Endothelial cell (in vitro differentiated cells): ENCODE measurements around the gene RUFY3. TPM values are rescaled to one million over a fixed set of nuclear protein-coding genes. Genes with fewer than 3 reads are reported as not detected.
A peak's percentile ranks its signal among the peaks of the same experiment; 100 is the strongest.

Experiments
- DNase-seq: peaks from one replicate; pipeline ENCODE4 v3.0.0; 2021; ENCODE audit warnings: low spot score
- H3K27ac Mint-ChIP-seq: one replicate; pipeline ENCODE4 v1.8.0; 2021; ENCODE audit warnings: mixed read lengths, inconsistent platforms; ENCODE audit not compliant: unreplicated experiment
- H3K27me3 Mint-ChIP-seq: one replicate; pipeline ENCODE4 v1.8.0; 2021; ENCODE audit warnings: mild to moderate bottlenecking, moderate library complexity, mixed read lengths, inconsistent platforms; ENCODE audit not compliant: unreplicated experiment
- H3K36me3 Mint-ChIP-seq: one replicate; pipeline ENCODE4 v1.8.0; 2021; ENCODE audit warnings: mild to moderate bottlenecking, low read depth, mixed read lengths, inconsistent platforms; ENCODE audit not compliant: unreplicated experiment
- H3K4me1 Mint-ChIP-seq: one replicate; pipeline ENCODE4 v1.8.0; 2021; ENCODE audit warnings: mild to moderate bottlenecking, mixed read lengths, inconsistent platforms; ENCODE audit not compliant: unreplicated experiment
- H3K4me3 Mint-ChIP-seq: one replicate; pipeline ENCODE4 v1.8.0; 2021; ENCODE audit warnings: mild to moderate bottlenecking, mixed read lengths, inconsistent platforms; ENCODE audit not compliant: unreplicated experiment
- H3K9me3 Mint-ChIP-seq: one replicate; pipeline ENCODE4 v1.8.0; 2021; ENCODE audit warnings: mixed read lengths, inconsistent platforms; ENCODE audit not compliant: unreplicated experiment
- CTCF ChIP-seq: fragments of 200-600 bp; sonication (generic); IDR thresholded peaks from one replicate; pipeline ENCODE4 v1.5.0; 2021; ENCODE audit warnings: antibody characterized with exemption; ENCODE audit not compliant: unreplicated experiment
- total RNA-seq: library from RNA; stranded (reverse); fragmentation: NEBNext Ultra II Directional; extraction: Animal tissue kit (Norgen Biotek cat#: 25700); gene quantifications from one replicate; pipeline ENCODE4 v1.2.1, GENCODE V29; 2021; ENCODE audit not compliant: unreplicated experiment

Gene RUFY3
- total RNA-seq, 1 donor from 2014 or later = 72.6 TPM

DNA sequence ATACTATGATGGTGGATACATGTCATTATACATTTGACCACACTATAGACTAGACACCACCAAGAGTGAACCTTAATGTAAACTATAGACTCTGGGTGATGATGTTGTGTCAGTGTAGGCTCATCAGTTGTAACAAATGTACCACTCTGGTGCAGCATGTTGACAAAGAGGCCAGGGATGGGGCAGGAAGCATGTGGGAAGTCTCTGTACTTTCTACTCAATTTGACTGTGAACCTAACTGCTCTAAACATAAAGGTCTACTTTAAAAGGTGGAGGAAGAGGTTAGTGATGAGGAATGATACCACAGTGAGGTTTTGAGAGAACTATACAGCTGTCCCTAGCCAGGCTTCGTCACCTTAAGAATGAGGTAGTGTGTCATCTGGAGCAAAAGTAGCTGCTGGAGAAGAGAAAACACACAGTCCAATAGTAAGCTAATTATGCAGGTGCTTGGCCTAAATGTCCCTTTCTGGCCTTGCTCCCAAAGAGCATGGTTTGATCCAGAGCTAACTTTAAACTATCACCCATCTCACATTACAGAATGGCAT is 79.6 kb downstream of the RUFY3 start:
- Mint-ChIP-seq H3K27me3 (peaks cover 5% of the 10 kb centered on the region), H3K27ac (peak overlapping the region; percentile 21), H3K4me1 (peaks cover 15% of the 10 kb centered on the region), H3K36me3 (peaks cover 20% of the 10 kb centered on the region), H3K4me3 (no peak overlapping the region), H3K9me3 (no peaks in the 10 kb centered on the region)
- no peak for TF ChIP-seq CTCF
- no peak for DNase-seq

- H3K4me1 Mint-ChIP-seq = peaks cover 15% of the 10 kb centered on the region
- DNase-seq = no peak
- H3K9me3 Mint-ChIP-seq = no peaks in the 10 kb centered on the region
- H3K36me3 Mint-ChIP-seq = peaks cover 10% of the 10 kb centered on the region
- no peak overlapping the region for H3K4me3 Mint-ChIP-seq
- TF ChIP-seq CTCF = no peak
- H3K27ac Mint-ChIP-seq = no peak overlapping the region
- H3K27me3 Mint-ChIP-seq = peaks cover 5% of the 10 kb centered on the region
These were observed 81.3 kb downstream of the RUFY3 start for GRCh38 chr4:70802928-70803580.

- Mint-ChIP-seq H3K4me3 (no peak overlapping the region), H3K27ac (no peak overlapping the region), H3K36me3 (peaks cover 5% of the 10 kb centered on the region), H3K27me3 (no peaks in the 10 kb centered on the region), H3K4me1 (peaks cover 5% of the 10 kb centered on the region), H3K9me3 (no peaks in the 10 kb centered on the region)
- DNase-seq = no peak
- no peak for TF ChIP-seq CTCF
These were observed 86.4 kb downstream of the RUFY3 start for GRCh38 chr4:70808151-70808550.

GRCh38 chr4:70815370-70815769 is 93.6 kb downstream of the RUFY3 start:
- TF ChIP-seq CTCF = no peak
- Mint-ChIP-seq H3K4me1 (peaks cover 27% of the 10 kb centered on the region), H3K36me3 (peaks cover 15% of the 10 kb centered on the region), H3K4me3 (no peak overlapping the region), H3K27ac (no peak overlapping the region), H3K27me3 (no peaks in the 10 kb centered on the region), H3K9me3 (no peaks in the 10 kb centered on the region)
- no peak for DNase-seq

- no peak for DNase-seq
- Mint-ChIP-seq H3K27me3 (no peaks in the 10 kb centered on the region), H3K27ac (no peak overlapping the region), H3K36me3 (peaks cover 18% of the 10 kb centered on the region), H3K9me3 (no peaks in the 10 kb centered on the region), H3K4me1 (peaks cover 27% of the 10 kb centered on the region), H3K4me3 (no peak overlapping the region)
- no peak for TF ChIP-seq CTCF
These were observed 95.1 kb downstream of the RUFY3 start for GRCh38 chr4:70816894-70817293.
